K562 (cell line): ENCODE measurements around the gene PGGHG. TPM values are rescaled to one million over a fixed set of nuclear protein-coding genes. Genes with fewer than 3 reads are reported as not detected.

Source experiments
- ARID3A ChIP-seq: IDR thresholded peaks from 2 replicates; pipeline ENCODE4 v1.6.1; 2012; ENCODE audit warnings: low read depth, low read length, improper control_type of control experiment, borderline replicate concordance
- CTCFL ChIP-seq: IDR thresholded peaks from 2 replicates; pipeline ENCODE4 v1.6.1; 2011; ENCODE audit warnings: borderline replicate concordance, low read depth, mild to moderate bottlenecking, moderate library complexity, low read length; ENCODE audit not compliant: insufficient read depth, poor library complexity, severe bottlenecking
- MLX ChIP-seq, 2 experiments: fragments of 450-650 bp in 1 of 2; sonication (generic) in 1 of 2; formaldehyde crosslinking; conservative IDR thresholded peaks; 2 replicates each; pipeline versions ENCODE4 v1.4.0 to v1.8.1; 2020 to 2022; ENCODE audit warnings: mild to moderate bottlenecking in 1 of 2, missing genetic modification reagents in 1 of 2
- NFIC ChIP-seq: fragments of 450-650 bp; IDR thresholded peaks from 2 replicates; pipeline ENCODE4 v1.6.1; 2017; ENCODE audit warnings: mild to moderate bottlenecking, inconsistent platforms
- POLR2B ChIP-seq: fragments of 450-650 bp; IDR thresholded peaks from 2 replicates; pipeline ENCODE4 v1.6.1; 2018; ENCODE audit warnings: low read depth; ENCODE audit not compliant: partially characterized antibody
- PURB ChIP-seq: sonication (generic); formaldehyde crosslinking; IDR thresholded peaks from 2 replicates; pipeline ENCODE4 v1.9.0; 2021; ENCODE audit warnings: low read depth, mild to moderate bottlenecking, missing genetic modification reagents
- RBFOX2 ChIP-seq: fragments of 200-400 bp; formaldehyde crosslinking; IDR thresholded peaks from 2 replicates; pipeline ENCODE4 v1.6.1; 2017; ENCODE audit warnings: low read depth, mild to moderate bottlenecking, low read length, moderate library complexity
- SUPT5H ChIP-seq: fragments of 450-650 bp; IDR thresholded peaks from 2 replicates; pipeline ENCODE4 v1.6.1; 2016
- ZNF407 ChIP-seq: fragments of 450-650 bp; IDR thresholded peaks from 2 replicates; pipeline ENCODE4 v1.6.1; 2016; ENCODE audit warnings: low read depth
- polyA plus RNA-seq, 8 experiments: library from polyadenylated mRNA; depleted of rRNA in 4 of 8; stranded (reverse) in 5 of 8; unstranded in 3 of 8; fragments of >200 nt; fragmentation: Nextera tagmentation in 2 of 8; fragmentation: Illumina TruSeq in 1 of 8; extraction: Ambion mirVana in 2 of 8; extraction: Trizol in 1 of 8; gene quantifications; 2 replicates each; pipeline versions ENCODE4 v1.2.1 to v1.2.3, GENCODE V29; 2011 to 2014; ENCODE audit warnings: inconsistent platforms in 1 of 8, missing spikeins in 1 of 8
- total RNA-seq, 7 experiments: library from RNA; depleted of rRNA in 6 of 7; stranded (reverse); fragments of >200 nt in 6 of 7; fragmentation: Illumina TruSeq in 2 of 7; extraction: Trizol in 2 of 7; gene quantifications; 2 replicates each; pipeline versions ENCODE4 v1.2.1 to v1.2.3, GENCODE V29; 2011 to 2021; ENCODE audit warnings: low replicate concordance in 1 of 7

The PGGHG gene
- total and polyA plus RNA-seq, 9 of the 15 experiments (the other 6 are each of a cell fraction or from before 2014, with no cell fraction given): 0.38 to 85.1 (median 18.1) TPM

GRCh38 chr11:253160-253885 lies 35.6 kb upstream of the PGGHG start (continued):
- TF ChIP-seq ZNF407: no peak
- TF ChIP-seq CTCFL: no peak
- no peak for TF ChIP-seq MLX (CRISPR knock-in tag; conservative IDR thresholded peaks at IDR 0.05)
- TF ChIP-seq ARID3A: no peak
- TF ChIP-seq POLR2B: peak; percentile 46
- 0 out of 2 replicates have a peak, but pooled peaks have one; percentile 39 for TF ChIP-seq SUPT5H
- peak; percentile 30; the same call in 1 of the 2 replicates for TF ChIP-seq RBFOX2
- TF ChIP-seq PURB: no peak
- TF ChIP-seq NFIC: peak; percentile 68
